Activated CD4-positive, CD25-positive, alpha-beta regulatory T cell treated with anti-CD3 and anti-CD28 coated beads, Interleukin-2, amount 50 U/mL, for 24 hours (primary cell): ENCODE results near the gene PRPF31.
"Not testable (repeated sequence)": the region's sequence is repeated elsewhere in the genome, so short reads cannot be mapped to it uniquely, and the experiment has no call there.

Source experiments
- ATAC-seq, 2 donors: fragments of 150-1000 bp; cut with Tn5 transposase; one replicate each; pipeline ENCODE4 v1.10.0; 2021; ENCODE audit warnings: mild to moderate bottlenecking in 1 of 2, moderate library complexity in 1 of 2

Gene PRPF31

DNA sequence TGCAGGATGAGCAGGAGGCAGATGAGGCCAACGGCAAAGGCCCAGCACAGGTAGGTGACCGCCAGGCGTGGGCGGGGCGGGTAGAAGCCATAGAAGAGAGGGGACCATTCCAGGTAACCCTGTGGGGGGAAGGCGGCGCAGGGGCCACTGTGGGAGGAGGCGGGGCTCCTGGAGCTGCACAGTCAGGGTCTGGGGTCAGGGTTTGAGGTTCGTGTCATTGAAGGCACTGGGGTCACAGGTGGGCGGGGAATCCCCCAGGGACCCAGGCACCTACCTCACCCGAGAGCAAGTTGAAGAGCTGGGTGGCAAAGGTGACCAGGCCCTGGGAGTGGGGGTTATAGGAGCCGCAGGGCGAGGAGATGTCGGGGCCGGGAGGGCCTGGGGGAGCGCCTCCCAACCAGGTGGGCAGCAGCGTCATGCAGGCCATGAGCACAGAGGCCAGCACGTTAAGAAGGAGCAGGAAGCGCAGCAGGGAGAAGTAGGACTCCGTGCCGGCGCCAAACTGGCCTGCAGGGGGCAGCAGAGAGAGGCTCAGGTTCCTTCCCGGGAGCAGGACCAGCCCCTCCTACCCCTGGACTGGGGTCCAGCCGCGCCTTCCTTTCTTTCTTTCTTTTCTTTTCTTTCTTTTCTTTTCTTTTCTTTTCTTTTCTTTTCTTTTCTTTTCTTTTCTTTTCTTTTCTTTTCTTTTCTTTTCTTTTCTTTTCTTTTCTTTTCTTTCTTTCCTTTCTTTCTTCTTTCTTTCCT lies 52.8 kb downstream of the PRPF31 start:
- ATAC-seq, result peak; percentile 89 to 90

DNA sequence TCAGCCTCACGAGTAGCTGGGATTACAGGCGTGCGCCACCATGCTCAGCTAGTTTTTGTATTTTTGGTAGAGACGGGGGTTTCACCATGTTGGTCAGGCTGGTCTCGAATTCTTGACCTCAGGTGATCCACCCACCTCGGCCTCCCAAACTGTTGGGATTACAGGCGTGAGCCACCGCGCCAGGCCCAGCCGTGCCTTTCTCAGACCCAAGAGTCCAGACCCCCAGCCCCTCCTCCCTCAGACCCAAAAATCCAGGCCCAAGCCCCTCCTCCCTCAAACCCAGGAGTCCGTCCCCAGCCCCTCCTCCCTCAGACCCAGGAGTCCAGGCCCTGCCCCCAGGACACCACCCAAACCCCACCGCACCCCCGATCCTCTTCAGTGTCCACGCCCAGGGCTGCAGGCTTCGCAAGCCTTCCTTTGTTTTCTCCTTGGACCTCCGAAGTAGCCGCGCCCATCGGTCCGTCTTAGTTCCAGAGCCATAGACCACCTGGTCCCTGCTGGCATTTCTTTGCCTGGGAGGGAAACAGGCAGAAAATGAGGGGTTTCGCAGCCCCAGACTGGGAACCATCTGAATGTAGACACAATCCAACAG lies 53.7 kb downstream of the PRPF31 start:
- no peak for ATAC-seq

GRCh38 chr19:54171736-54172431 lies 56.3 kb downstream of the PRPF31 start:
- ATAC-seq, result not testable (repeated sequence)

DNA sequence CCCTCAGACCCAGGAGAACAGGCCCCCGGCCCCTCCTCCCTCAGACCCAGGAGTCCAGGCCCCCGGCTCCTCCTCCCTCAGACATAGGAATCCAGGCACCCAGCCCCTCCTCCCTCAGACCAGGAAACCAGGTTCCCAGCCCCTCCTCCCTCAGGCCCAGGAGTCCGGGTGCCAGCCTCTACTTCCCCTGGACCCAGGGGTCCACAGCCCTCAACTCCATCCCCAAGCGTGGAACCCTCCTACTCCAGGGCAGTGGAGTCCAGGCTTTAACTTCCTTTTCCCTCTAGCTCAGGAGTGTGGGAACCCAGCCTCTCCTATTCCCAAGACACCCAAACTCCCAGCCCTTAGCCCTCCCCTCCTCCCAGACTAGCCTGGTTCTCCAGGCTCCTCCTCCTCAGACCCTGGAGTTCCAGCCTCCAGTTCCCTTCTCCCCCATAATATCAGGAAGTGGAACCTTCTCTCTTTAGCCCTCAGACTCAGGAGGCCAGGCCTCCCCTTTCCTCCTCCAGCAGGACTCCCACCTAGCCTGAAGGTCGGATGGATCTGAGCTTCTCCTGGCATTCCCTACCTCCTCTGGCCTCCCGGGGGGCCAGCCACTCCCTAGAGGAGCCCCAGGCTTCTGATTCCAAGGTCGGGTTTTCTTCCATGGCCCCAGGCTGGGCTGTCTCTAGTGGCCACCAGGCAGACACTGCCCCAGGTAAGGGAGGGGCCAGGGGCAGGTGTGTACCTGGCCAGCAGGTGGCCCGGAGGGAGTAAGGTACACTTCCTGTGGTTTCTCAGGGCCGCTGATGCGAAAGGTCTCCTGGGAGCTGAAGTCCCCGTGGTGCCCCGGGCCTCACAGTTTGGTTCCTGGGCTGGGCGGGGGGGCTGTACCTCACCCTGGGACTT lies 57.2 kb downstream of the PRPF31 start, which contains the start of gene TMC4:
TMC4 (minus strand) TSS at position 690 of the 888 bp plus-strand sequence; CDS start at position 647, 43 bp downstream.
- peak in 1 of 2 donors; percentile 32 for ATAC-seq

GRCh38 chr19:54173359-54173699 lies 57.8 kb downstream of the PRPF31 start:
- ATAC-seq, result no peak

DNA sequence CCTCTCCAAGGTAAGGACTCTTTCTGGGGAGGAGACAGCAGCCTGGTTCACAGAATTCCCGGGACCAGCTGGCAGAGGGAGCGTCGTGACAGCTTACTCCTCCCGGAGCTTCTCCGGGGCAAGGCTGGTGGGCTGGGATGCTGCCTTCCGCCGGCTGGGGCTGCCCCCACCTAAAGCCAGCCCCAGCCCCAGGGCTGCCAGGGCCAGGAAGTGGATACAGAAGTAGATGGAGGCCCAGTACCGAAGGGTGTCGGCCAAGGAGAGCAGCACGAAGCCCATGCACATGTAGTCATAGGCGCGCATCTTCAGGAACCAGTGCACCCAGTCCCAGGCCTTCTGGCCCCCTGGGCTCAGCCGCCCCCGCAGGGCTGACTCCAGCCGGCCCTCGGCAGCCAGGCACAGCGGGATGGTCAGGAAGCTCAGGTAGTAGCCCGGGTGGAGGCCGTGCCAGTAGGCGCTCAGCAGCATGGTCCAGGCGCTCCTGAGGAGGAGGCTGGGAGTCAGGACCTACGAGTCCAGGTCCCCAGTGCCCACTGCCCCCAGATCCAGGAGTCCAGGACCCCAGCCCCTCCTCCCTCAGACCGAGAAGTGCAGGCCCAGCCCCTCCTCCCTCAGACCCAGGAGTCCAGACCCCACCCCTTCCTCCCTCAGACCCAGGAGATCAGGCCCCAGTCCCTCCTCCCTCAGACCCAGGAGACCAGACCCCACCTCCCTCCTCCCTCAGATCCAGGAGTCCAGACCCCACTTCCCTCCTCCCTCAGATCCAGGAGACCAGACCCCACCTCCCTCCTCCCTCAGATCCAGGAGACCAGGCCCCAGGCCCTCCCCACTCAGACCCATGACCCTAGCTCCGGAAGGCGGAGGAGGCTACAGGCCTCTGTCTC lies 58.6 kb downstream of the PRPF31 start:
- no peak for ATAC-seq

- ATAC-seq, result peak; percentile 87 to 92
Observed at GRCh38 chr19:54178581-54179261, 63.2 kb downstream of the PRPF31 start.

DNA sequence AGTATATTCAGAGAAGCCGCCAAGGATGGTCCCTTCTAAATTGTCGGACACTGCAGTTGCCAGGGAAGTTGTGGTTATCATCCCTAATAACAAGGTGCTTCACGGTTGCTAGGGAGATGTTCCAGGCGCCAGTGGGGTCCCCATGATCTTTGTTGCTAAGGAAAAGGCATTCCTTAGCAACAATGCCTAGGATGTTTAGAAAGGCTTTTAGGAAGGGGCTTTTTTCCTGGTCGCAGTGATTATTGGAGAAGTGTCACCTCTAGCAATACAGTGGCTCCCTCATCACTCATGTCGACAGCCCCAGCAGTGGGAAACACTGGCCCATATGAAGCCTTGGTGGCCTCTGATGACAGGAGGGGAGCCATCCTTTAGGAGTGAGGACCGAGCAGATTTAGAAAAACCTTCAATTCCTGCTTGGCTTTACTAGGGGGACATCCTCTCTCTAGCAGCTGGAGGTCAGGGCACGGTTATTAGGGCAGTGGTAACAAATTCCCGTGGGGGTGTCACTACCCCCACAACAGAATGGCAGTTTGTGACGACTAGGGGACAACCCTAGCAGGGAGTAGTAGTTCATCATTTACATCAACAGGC lies 63.8 kb downstream of the PRPF31 start:
- no peak for ATAC-seq

DNA sequence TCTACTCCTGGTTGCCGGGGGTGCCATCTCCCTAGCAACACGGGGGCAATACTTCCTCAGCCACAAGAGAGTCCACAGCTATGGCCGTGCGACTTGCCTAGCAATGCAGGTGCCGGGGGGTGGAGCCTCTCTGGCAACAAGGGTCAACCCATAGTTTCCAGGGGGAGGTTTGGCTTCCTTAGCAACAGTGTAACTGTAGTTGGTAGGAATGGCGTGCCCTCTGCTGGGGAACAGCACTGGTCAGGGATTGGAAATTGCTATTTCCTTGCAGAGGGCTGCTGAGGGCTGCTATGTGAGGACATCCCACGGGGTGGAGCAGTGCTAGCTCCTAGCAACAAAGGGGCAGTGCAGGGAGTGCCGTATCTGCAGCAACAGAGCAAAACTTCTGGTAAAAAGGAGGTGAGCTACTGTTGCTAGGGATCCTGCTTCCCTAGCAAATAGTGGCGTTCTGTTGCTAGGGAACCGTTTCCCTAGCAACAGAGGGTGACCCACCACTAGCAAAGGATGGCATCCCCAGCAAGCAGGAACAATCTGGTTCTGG lies 64.4 kb downstream of the PRPF31 start:
- ATAC-seq, result no peak

DNA sequence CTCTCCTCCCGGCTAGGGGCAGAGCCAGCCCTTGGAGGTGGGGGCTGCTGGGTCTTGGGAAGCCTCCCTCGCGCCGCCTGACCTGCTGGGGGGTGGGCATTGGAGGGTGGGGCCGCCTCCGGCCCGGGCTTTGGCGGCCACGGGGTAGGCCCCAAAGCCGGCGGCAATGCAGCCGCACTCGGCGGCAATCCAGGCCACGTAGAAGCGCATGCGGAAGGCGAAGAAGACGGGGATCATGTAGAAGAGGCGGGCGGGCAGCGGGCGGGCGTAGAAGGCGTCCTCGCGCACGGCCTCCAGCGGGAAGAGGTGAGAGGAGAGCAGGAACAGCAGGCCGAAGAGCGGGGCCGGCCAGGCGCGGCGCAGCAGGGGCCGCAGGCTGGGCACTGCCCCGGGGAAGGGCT lies 65.1 kb downstream of the PRPF31 start:
- ATAC-seq, result no peak
